ENCODE measurements around the gene PCBP4.
"Not testable (repeated sequence)": the region's sequence is repeated elsewhere in the genome, so short reads cannot be mapped to it uniquely, and the experiment has no call there.

The PCBP4 gene

DNA sequence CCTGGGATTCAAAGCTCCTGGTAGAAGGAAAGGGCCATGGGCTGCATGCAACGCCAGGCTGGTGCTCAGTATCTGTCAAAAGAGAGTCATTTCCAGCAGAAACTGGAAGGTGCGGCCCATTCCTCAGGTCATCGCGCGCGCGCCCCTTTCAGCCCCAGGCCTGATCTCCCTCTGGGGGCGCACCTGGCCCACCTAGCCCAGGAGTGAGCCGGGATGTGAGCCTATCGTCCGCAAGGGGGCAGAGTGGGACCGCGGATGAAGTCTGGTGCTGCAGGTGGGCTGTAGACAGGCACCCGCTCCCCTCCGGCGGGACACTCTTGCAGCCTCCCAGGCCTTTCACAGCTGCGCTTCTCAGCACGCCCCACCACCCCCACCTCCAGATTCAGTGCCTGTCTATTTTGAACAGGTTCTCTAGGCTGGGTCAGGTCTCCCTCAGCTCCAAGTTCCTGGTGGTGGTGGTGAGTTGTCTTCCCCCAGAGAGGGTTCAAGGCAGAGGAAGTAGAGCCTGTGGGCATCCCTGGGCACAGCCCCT is 34.3 kb upstream of the PCBP4 start:
- H3K4me3 ChIP-seq (ENCODE audit: low read depth, low read length), result no peak overlapping the region
- TF ChIP-seq, protein P1, sequence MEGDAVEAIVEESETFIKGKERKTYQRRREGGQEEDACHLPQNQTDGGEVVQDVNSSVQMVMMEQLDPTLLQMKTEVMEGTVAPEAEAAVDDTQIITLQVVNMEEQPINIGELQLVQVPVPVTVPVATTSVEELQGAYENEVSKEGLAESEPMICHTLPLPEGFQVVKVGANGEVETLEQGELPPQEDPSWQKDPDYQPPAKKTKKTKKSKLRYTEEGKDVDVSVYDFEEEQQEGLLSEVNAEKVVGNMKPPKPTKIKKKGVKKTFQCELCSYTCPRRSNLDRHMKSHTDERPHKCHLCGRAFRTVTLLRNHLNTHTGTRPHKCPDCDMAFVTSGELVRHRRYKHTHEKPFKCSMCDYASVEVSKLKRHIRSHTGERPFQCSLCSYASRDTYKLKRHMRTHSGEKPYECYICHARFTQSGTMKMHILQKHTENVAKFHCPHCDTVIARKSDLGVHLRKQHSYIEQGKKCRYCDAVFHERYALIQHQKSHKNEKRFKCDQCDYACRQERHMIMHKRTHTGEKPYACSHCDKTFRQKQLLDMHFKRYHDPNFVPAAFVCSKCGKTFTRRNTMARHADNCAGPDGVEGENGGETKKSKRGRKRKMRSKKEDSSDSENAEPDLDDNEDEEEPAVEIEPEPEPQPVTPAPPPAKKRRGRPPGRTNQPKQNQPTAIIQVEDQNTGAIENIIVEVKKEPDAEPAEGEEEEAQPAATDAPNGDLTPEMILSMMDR (IDR thresholded peaks at IDR 0.05; ENCODE audit: low read depth, low read length), result peak; percentile 83

DNA sequence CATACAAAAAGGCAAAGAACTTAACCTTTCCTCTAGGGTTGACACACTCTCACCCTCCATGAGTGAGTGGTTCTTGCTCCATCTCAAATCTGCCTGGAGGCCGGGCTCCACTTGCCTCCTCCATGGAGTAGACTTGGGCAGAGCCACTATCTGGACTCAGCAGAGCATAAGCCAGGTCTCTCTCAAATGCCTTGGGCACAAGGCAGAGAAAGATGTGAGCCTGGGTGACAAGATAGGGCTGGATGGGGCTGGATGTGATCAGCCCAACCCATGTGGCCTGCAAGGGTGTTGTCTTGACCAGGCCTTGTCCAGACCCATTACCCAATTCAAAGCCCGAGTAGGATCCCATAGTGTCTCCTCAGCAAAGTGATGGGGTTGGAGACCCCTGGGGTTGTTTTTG is 32.6 kb upstream of the PCBP4 start:
- H3K4me3 ChIP-seq (ENCODE audit: low read depth, low read length), result no peak overlapping the region
- TF ChIP-seq, protein P1 (IDR thresholded peaks at IDR 0.05; ENCODE audit: low read depth, low read length), result no peak

DNA sequence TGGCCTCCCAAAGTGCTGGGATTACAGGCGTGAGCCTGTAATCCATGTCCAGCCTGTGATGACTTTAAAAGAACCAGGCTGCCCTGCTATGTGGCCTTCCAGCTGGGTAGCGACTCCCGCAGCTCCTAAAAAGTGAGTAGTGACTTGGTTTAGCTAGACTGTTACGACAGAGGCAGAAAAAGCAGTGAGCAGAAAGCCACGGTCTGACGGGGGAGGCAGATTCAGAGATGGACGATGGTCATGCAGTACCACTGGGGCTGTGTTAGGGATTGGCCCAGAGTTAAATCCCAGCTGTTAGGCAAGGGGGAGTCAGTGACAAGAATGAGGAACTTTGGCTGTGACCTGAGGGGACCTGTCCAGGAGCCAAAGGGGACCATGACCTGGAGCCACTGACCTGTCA is 31.5 kb upstream of the PCBP4 start:
- H3K4me3 ChIP-seq (ENCODE audit: low read depth, low read length), result no peak overlapping the region
- TF ChIP-seq, protein P1 (IDR thresholded peaks at IDR 0.05; ENCODE audit: low read depth, low read length), result no peak

DNA sequence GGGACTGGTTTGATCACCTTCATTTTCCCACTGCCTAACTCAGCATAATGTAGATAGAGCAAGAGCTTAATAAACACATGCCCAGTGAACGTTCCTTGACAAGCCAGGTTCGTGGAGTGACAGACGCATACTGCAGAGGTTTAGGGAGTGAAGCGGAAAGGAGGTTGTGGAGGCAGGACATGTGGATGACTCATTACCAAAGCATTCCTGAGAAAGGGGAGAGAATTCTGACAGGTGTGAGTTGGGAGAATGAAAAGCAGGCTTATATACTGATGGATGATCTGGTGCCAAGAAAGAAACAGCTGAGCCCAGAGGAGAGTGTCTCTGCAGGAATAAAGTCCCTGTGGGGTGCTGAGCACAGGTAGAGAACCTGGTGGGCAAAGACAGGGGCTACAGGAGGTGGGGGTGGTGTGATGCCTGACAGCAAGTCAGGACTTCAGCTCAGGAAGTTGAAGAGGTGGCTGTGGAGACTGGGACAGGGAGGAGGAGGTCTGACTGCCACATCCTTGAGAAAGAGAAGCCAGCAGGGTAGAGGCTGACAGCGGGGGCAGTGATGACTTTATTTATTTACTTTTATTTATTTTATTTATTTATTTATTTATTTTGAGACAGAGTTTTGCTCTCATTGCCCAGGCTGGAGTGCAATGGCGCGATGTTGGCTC is 30.8 kb upstream of the PCBP4 start:
- TF ChIP-seq, protein P1 (IDR thresholded peaks at IDR 0.05; ENCODE audit: low read depth, low read length), result no peak
- H3K4me3 ChIP-seq (ENCODE audit: low read depth, low read length), result no peak overlapping the region

DNA sequence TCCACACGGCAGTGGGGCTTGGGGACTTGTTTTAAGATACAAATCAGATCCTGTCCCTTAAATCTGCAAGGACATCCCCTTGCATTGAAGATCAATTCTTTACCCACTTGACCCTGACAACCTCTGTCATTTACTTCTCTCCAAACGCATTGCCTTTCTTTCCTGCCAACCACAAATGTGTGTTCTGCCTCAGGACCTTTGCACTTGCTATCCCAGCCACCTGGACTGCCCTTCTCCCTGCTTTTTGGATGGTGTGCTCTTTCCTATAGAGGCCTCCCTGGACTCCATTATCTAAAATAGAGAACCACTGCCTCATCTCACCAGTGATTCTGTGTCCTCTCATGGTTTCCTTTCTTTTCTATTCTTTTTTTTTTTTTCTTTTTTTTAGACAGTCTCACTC is 29.9 kb upstream of the PCBP4 start:
- H3K4me3 ChIP-seq (ENCODE audit: low read depth, low read length), result no peak overlapping the region
- TF ChIP-seq, protein P1 (IDR thresholded peaks at IDR 0.05; ENCODE audit: low read depth, low read length), result no peak

DNA sequence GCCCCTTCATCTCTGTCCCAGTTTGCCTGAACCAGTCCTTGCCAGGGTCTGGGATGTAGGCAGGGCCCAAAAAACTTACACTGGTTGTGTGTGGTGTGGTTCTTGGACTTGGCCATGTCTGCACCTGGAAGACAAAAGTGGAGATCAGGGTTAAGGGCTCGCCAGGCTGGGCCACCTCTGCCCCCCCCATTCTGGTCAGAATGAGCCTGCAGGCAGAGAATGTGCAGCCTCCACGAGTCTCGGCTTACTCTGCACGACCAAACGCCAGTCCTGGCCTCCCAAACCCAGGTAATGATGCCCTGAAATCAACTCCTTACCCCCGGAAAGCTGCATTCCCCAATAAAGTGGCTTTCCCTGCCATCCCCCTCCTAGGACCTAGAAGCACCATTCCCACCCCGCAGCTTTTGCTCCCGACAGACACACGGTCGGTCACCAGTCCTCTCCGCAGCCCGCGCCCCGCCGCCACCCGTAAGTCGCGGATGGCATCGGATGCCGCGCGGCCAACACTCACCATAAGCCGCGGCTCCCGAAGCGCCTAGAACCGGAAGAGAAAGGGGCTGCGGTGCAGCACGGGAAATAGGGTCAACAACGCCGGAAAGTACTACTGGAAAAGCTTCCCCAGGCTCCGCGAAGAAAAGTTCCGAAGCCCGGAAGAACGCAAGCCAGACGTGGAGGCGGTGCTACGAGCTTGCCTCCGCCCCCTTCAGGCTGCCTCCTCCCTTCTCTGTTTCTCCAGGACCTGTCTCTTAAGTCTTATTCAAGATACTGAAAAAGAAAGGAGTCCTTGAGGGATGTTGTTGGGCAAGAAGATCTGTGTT is 28.3 kb upstream of the PCBP4 start, which contains the start of gene RPL29:
RPL29 (minus strand) TSS at position 550 of the 818 bp plus-strand sequence; CDS start at position 116, 434 bp downstream.
- TF ChIP-seq, protein P1 (IDR thresholded peaks at IDR 0.05; ENCODE audit: low read depth, low read length), result no peak
- peak within 1 kb of the TSS; percentile 99 for H3K4me3 ChIP-seq (ENCODE audit: low read depth, low read length)

DNA sequence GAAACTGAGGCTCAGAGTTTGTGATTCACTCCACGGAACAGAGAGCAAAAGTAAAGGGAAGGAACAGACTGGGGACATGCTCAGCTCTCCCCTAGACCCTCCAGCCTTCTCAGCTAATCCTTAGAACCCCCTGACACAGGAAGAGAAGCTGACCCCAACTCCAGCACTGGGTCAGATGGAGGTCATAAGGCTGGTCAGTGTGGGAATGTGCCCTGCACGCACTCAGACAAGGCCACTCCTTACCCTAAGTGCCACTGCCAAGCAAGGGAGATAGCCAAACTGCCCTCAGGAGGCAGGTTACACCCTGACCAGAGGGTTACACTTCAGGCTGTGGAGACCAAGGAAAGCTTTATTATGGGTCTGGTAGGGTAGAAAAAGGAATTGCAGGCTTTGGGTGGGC is 27.3 kb upstream of the PCBP4 start:
- peak overlapping the region; percentile 99 for H3K4me3 ChIP-seq (ENCODE audit: low read depth, low read length)
- TF ChIP-seq, protein P1 (IDR thresholded peaks at IDR 0.05; ENCODE audit: low read depth, low read length), result no peak

DNA sequence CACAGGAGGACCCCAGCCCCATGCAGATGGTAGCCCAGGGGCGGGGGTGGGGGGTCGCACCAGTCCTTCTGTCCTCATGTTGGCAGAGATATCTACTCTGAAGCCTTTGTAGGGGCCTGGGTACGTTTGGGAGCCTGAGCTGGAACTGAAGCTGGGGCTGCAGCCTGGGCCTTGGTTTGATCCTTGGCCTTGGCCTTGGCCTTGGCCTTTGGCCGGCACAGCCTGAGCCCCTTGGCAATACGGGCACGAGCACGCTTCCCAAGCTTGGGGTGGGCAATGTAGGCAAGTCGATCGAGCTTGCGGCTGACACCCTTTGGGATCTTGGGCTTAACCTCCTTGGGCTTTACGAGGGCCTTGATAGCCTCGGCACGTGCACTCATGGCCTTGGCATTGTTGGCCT is 26.4 kb upstream of the PCBP4 start:
- H3K4me3 ChIP-seq (ENCODE audit: low read depth, low read length), result not testable (repeated sequence)
